KMS-11 (cell line): ENCODE measurements around the gene PSMA8.
"Not testable (repeated sequence)": the region's sequence is repeated elsewhere in the genome, so short reads cannot be mapped to it uniquely, and the experiment has no call there.

ENCODE experiments used
- H2AFZ ChIP-seq: fragments of 200-600 bp; sonication (generic); 2 replicates; pipeline ENCODE4 v1.6.1; 2016; ENCODE audit warnings: antibody characterized with exemption, mixed run types, low read depth
- H3K27ac ChIP-seq: fragments of 200-600 bp; sonication (generic); 2 replicates; pipeline ENCODE4 v1.6.1; 2016; ENCODE audit warnings: mild to moderate bottlenecking, mixed run types
- H3K27me3 ChIP-seq: fragments of 200-600 bp; sonication (generic); 2 replicates; pipeline ENCODE4 v1.6.1; 2017; ENCODE audit warnings: mild to moderate bottlenecking, low read depth, mixed run types, moderate library complexity; ENCODE audit not compliant: insufficient read depth
- H3K36me3 ChIP-seq: fragments of 200-600 bp; sonication (generic); 2 replicates; pipeline ENCODE4 v1.6.1; 2017; ENCODE audit warnings: mild to moderate bottlenecking, mixed run types; ENCODE audit not compliant: insufficient read depth
- H3K4me1 ChIP-seq: fragments of 200-600 bp; sonication (generic); 2 replicates; pipeline ENCODE4 v1.6.1; 2016; ENCODE audit warnings: mild to moderate bottlenecking, low read depth, mixed run types; ENCODE audit not compliant: poor library complexity, severe bottlenecking
- H3K4me2 ChIP-seq: fragments of 200-600 bp; sonication (generic); 2 replicates; pipeline ENCODE4 v1.7.0; 2016; ENCODE audit warnings: mild to moderate bottlenecking, mixed run types
- H3K4me3 ChIP-seq: fragments of 200-600 bp; sonication (generic); IDR thresholded peaks from 2 replicates; pipeline ENCODE4 v1.6.1; 2017; ENCODE audit warnings: low read depth, low read length, mixed read lengths; ENCODE audit not compliant: insufficient read depth
- H3K79me2 ChIP-seq: fragments of 200-600 bp; sonication (generic); 2 replicates; pipeline ENCODE4 v1.6.1; 2016; ENCODE audit warnings: low read depth, mixed run types; ENCODE audit not compliant: insufficient read depth
- H3K9ac ChIP-seq: fragments of 200-600 bp; sonication (generic); 2 replicates; pipeline ENCODE4 v1.6.1; 2016; ENCODE audit warnings: mild to moderate bottlenecking, mixed run types
- H4K20me1 ChIP-seq: fragments of 200-600 bp; sonication (generic); 2 replicates; pipeline ENCODE4 v1.6.1; 2016; ENCODE audit warnings: mild to moderate bottlenecking, mixed run types; ENCODE audit not compliant: insufficient read depth
- TF ChIP-seq, protein P1 (sequence below): fragments of 200-600 bp; sonication (generic); conservative IDR thresholded peaks from 2 replicates; pipeline ENCODE4 v1.6.1; 2017; ENCODE audit warnings: low read depth, mild to moderate bottlenecking, antibody characterized with exemption, low read length, moderate library complexity, mixed read lengths

Gene PSMA8

GRCh38 chr18:26159353-26159752, 25.7 kb downstream of the PSMA8 start:
- H3K27me3 ChIP-seq, result no peaks in the 10 kb centered on the region
- no peaks in the 10 kb centered on the region for H3K36me3 ChIP-seq
- H3K79me2 ChIP-seq, result no peaks in the 10 kb centered on the region
- no peaks in the 10 kb centered on the region for H4K20me1 ChIP-seq
- no peak overlapping the region for H3K9ac ChIP-seq
- no peak overlapping the region for H3K4me2 ChIP-seq
- TF ChIP-seq, protein P1, sequence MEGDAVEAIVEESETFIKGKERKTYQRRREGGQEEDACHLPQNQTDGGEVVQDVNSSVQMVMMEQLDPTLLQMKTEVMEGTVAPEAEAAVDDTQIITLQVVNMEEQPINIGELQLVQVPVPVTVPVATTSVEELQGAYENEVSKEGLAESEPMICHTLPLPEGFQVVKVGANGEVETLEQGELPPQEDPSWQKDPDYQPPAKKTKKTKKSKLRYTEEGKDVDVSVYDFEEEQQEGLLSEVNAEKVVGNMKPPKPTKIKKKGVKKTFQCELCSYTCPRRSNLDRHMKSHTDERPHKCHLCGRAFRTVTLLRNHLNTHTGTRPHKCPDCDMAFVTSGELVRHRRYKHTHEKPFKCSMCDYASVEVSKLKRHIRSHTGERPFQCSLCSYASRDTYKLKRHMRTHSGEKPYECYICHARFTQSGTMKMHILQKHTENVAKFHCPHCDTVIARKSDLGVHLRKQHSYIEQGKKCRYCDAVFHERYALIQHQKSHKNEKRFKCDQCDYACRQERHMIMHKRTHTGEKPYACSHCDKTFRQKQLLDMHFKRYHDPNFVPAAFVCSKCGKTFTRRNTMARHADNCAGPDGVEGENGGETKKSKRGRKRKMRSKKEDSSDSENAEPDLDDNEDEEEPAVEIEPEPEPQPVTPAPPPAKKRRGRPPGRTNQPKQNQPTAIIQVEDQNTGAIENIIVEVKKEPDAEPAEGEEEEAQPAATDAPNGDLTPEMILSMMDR, result peak; percentile 34; the same call in 1 of the 2 replicates
- peaks cover 35% of the 10 kb centered on the region for H3K4me1 ChIP-seq
- H3K4me3 ChIP-seq, result no peak overlapping the region
- H2AFZ ChIP-seq, result no peak overlapping the region
- H3K27ac ChIP-seq, result no peak overlapping the region

DNA sequence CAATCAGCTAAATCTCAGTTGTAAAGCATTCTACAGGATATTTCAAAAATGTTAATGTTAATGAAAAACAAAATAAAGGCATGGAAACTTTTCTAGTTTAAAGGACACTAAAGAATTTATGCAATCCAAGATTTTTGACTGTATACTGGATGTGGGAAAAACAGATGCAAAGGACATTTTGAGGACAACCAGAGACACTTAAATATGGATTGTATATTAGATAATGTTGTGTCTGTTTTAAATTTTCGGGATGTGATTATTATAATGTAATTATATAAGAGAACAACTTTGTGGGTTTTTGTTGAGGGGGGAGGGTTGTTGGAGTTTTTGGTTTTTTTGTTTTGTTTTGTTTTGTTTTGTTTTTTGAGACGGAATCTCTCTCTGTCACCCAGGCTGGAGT, 30.9 kb downstream of the PSMA8 start:
- Histone ChIP-seq H3K36me3 (no peaks in the 10 kb centered on the region), H4K20me1 (no peaks in the 10 kb centered on the region), H3K4me1 (peaks cover 54% of the 10 kb centered on the region), H2AFZ (no peak overlapping the region), H3K9ac (no peak overlapping the region), H3K4me2 (no peak overlapping the region), H3K27ac (no peak overlapping the region), H3K27me3 (no peaks in the 10 kb centered on the region), H3K4me3 (no peak overlapping the region), H3K79me2 (no peaks in the 10 kb centered on the region)
- TF ChIP-seq, protein P1, result no peak

- not testable (repeated sequence) for H4K20me1 ChIP-seq, H3K4me3 ChIP-seq, H3K36me3 ChIP-seq, H3K27me3 ChIP-seq, H3K79me2 ChIP-seq
- H3K4me2 ChIP-seq, result peak overlapping the region; percentile 65
- H3K9ac ChIP-seq, result peak overlapping the region; percentile 23; the same call in 1 of the 2 replicates
- H3K27ac ChIP-seq, result peak overlapping the region; percentile 72
- H2AFZ ChIP-seq, result peak overlapping the region; percentile 6; the same call in 1 of the 2 replicates
- peaks cover 41% of the 10 kb centered on the region for H3K4me1 ChIP-seq
These were observed 33.9 kb downstream of the PSMA8 start for GRCh38 chr18:26167592-26167991.

DNA sequence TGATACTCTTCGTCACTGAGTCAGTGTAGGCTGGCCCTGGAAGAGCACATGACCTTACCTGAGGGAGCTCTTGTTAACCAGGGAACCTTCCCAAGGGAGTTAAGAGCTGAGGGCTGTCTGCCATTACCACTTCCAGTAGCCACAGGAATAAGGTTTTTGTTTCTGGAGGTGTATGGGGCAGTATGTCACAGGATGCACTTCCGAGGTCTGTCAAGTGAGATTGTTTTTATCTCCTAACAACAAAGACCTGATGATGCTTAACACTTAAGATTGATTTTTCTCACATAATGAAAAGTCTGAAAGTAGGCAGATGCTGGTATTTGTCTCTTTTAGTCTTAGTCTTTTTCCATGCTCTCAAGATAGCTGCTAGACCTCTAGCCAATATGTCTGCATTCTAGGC, 41.8 kb downstream of the PSMA8 start:
- Histone ChIP-seq H4K20me1 (no peaks in the 10 kb centered on the region), H3K27ac (no peak overlapping the region; the same call in 1 of the 2 replicates), H3K4me3 (no peak overlapping the region), H3K27me3 (no peaks in the 10 kb centered on the region), H3K4me1 (peaks cover 81% of the 10 kb centered on the region), H3K79me2 (no peaks in the 10 kb centered on the region), H2AFZ (no peak overlapping the region), H3K4me2 (peak overlapping the region; percentile 20; the same call in 1 of the 2 replicates), H3K36me3 (no peaks in the 10 kb centered on the region), H3K9ac (no peak overlapping the region)
- TF ChIP-seq, protein P1, result no peak

DNA sequence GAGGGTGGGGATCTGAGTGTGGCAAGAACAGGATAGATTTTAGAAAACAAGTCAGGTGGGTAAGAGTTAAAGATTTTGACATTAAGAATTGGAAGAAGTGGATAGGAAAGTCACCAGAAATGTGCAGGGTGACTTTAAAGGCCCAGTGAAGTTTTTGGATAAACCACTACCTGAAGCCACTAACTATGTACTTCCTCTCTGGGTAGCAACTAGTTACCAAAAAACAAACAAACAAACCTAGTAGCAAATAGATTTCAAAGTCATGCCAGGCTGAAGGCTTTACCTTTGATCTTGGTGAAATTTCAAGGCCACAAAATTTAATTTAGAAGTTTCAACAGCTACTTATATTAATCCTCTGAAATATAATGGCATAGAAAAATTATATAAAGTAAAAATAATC, 42.5 kb downstream of the PSMA8 start:
- TF ChIP-seq, protein P1, result no peak
- no peaks in the 10 kb centered on the region for H3K27me3 ChIP-seq

More for the DNA sequence above, 42.5 kb downstream of the PSMA8 start:
- H3K4me1 ChIP-seq, result peaks cover 88% of the 10 kb centered on the region
- H3K79me2 ChIP-seq, result no peaks in the 10 kb centered on the region
- H3K9ac ChIP-seq, result no peak overlapping the region
- peak overlapping the region; percentile 20; the same call in 1 of the 2 replicates for H3K4me2 ChIP-seq
- H3K36me3 ChIP-seq, result no peaks in the 10 kb centered on the region
- no peak overlapping the region; the same call in 1 of the 2 replicates for H3K27ac ChIP-seq
- H4K20me1 ChIP-seq, result no peaks in the 10 kb centered on the region
- no peak overlapping the region for H3K4me3 ChIP-seq
- no peak overlapping the region for H2AFZ ChIP-seq
